KMS-11 (cell line): ENCODE results near the gene ATP1A4.

Source experiments
- H2AFZ ChIP-seq: fragments of 200-600 bp; sonication (generic); 2 replicates; pipeline ENCODE4 v1.6.1; 2016; ENCODE audit warnings: antibody characterized with exemption, mixed run types, low read depth
- H3K27ac ChIP-seq: fragments of 200-600 bp; sonication (generic); 2 replicates; pipeline ENCODE4 v1.6.1; 2016; ENCODE audit warnings: mild to moderate bottlenecking, mixed run types
- H3K27me3 ChIP-seq: fragments of 200-600 bp; sonication (generic); 2 replicates; pipeline ENCODE4 v1.6.1; 2017; ENCODE audit warnings: mild to moderate bottlenecking, low read depth, mixed run types, moderate library complexity; ENCODE audit not compliant: insufficient read depth
- H3K36me3 ChIP-seq: fragments of 200-600 bp; sonication (generic); 2 replicates; pipeline ENCODE4 v1.6.1; 2017; ENCODE audit warnings: mild to moderate bottlenecking, mixed run types; ENCODE audit not compliant: insufficient read depth
- H3K4me1 ChIP-seq: fragments of 200-600 bp; sonication (generic); 2 replicates; pipeline ENCODE4 v1.6.1; 2016; ENCODE audit warnings: mild to moderate bottlenecking, low read depth, mixed run types; ENCODE audit not compliant: poor library complexity, severe bottlenecking
- H3K4me2 ChIP-seq: fragments of 200-600 bp; sonication (generic); 2 replicates; pipeline ENCODE4 v1.7.0; 2016; ENCODE audit warnings: mild to moderate bottlenecking, mixed run types
- H3K4me3 ChIP-seq: fragments of 200-600 bp; sonication (generic); IDR thresholded peaks from 2 replicates; pipeline ENCODE4 v1.6.1; 2017; ENCODE audit warnings: low read depth, low read length, mixed read lengths; ENCODE audit not compliant: insufficient read depth
- H3K79me2 ChIP-seq: fragments of 200-600 bp; sonication (generic); 2 replicates; pipeline ENCODE4 v1.6.1; 2016; ENCODE audit warnings: low read depth, mixed run types; ENCODE audit not compliant: insufficient read depth
- H3K9ac ChIP-seq: fragments of 200-600 bp; sonication (generic); 2 replicates; pipeline ENCODE4 v1.6.1; 2016; ENCODE audit warnings: mild to moderate bottlenecking, mixed run types
- H4K20me1 ChIP-seq: fragments of 200-600 bp; sonication (generic); 2 replicates; pipeline ENCODE4 v1.6.1; 2016; ENCODE audit warnings: mild to moderate bottlenecking, mixed run types; ENCODE audit not compliant: insufficient read depth
- TF ChIP-seq, protein P1 (sequence below): fragments of 200-600 bp; sonication (generic); conservative IDR thresholded peaks from 2 replicates; pipeline ENCODE4 v1.6.1; 2017; ENCODE audit warnings: low read depth, mild to moderate bottlenecking, antibody characterized with exemption, low read length, moderate library complexity, mixed read lengths

The ATP1A4 gene

DNA sequence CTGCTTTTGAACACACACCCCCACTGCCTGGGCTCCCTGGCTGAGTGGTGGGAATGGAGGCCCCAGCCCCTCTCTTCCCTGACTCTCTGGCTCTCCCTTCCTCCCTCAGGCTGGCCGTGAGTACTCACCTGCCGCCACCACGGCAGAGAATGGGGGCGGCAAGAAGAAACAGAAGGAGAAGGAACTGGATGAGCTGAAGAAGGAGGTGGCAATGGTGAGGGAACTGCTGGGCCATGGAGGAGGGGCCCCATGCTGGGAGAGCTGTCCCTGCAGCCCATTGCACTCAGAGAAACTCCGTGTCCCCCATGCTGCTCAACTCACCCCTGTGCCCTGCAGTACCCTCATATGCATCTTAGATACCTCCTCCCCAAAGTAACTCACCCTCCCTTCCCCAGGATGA is 30.6 kb upstream of the ATP1A4 start:
- Histone ChIP-seq H3K4me2 (no peak overlapping the region), H4K20me1 (no peaks in the 10 kb centered on the region), H3K36me3 (no peaks in the 10 kb centered on the region), H3K9ac (no peak overlapping the region), H3K4me1 (peaks cover 11% of the 10 kb centered on the region), H3K79me2 (no peaks in the 10 kb centered on the region), H3K4me3 (no peak overlapping the region), H3K27ac (no peak overlapping the region), H3K27me3 (no peaks in the 10 kb centered on the region), H2AFZ (no peak overlapping the region)
- TF ChIP-seq, protein P1, sequence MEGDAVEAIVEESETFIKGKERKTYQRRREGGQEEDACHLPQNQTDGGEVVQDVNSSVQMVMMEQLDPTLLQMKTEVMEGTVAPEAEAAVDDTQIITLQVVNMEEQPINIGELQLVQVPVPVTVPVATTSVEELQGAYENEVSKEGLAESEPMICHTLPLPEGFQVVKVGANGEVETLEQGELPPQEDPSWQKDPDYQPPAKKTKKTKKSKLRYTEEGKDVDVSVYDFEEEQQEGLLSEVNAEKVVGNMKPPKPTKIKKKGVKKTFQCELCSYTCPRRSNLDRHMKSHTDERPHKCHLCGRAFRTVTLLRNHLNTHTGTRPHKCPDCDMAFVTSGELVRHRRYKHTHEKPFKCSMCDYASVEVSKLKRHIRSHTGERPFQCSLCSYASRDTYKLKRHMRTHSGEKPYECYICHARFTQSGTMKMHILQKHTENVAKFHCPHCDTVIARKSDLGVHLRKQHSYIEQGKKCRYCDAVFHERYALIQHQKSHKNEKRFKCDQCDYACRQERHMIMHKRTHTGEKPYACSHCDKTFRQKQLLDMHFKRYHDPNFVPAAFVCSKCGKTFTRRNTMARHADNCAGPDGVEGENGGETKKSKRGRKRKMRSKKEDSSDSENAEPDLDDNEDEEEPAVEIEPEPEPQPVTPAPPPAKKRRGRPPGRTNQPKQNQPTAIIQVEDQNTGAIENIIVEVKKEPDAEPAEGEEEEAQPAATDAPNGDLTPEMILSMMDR = no peak

GRCh38 chr1:160121388-160121787 is 30.0 kb upstream of the ATP1A4 start:
- Histone ChIP-seq H3K4me3 (no peak overlapping the region), H3K27ac (no peak overlapping the region), H4K20me1 (no peaks in the 10 kb centered on the region), H3K36me3 (no peaks in the 10 kb centered on the region), H3K4me1 (peaks cover 17% of the 10 kb centered on the region), H2AFZ (no peak overlapping the region), H3K27me3 (no peaks in the 10 kb centered on the region), H3K4me2 (no peak overlapping the region), H3K9ac (no peak overlapping the region), H3K79me2 (no peaks in the 10 kb centered on the region)
- TF ChIP-seq, protein P1 = no peak

DNA sequence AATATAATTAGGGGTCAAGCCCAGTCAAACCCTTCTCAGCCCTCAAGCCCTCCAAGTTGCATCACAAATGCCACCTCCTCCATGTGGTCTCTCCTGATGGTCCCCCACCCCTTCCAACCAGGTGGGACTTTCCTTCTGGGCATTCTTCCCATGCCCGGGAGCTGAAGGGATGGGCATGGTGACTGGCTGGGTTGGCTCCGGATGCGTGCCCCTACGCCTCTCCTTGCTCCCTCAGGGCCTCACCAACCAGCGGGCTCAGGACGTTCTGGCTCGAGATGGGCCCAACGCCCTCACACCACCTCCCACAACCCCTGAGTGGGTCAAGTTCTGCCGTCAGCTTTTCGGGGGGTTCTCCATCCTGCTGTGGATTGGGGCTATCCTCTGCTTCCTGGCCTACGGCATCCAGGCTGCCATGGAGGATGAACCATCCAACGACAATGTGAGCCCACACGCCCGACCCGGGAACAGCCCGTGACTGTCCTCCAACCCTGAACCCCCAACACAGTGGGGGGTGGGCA is 28.4 kb upstream of the ATP1A4 start:
- TF ChIP-seq, protein P1 = no peak
- Histone ChIP-seq H3K9ac (no peak overlapping the region), H3K4me2 (no peak overlapping the region), H4K20me1 (no peaks in the 10 kb centered on the region), H3K27me3 (no peaks in the 10 kb centered on the region), H2AFZ (no peak overlapping the region), H3K27ac (no peak overlapping the region), H3K79me2 (no peaks in the 10 kb centered on the region), H3K4me1 (peaks cover 17% of the 10 kb centered on the region), H3K36me3 (no peaks in the 10 kb centered on the region), H3K4me3 (no peak overlapping the region)

GRCh38 chr1:160123726-160124125 is 27.7 kb upstream of the ATP1A4 start:
- Histone ChIP-seq H3K36me3 (no peaks in the 10 kb centered on the region), H4K20me1 (no peaks in the 10 kb centered on the region), H3K79me2 (no peaks in the 10 kb centered on the region), H3K4me3 (no peak overlapping the region), H3K4me1 (peaks cover 17% of the 10 kb centered on the region), H2AFZ (no peak overlapping the region), H3K27me3 (no peaks in the 10 kb centered on the region), H3K9ac (no peak overlapping the region), H3K4me2 (no peak overlapping the region), H3K27ac (no peak overlapping the region)
- TF ChIP-seq, protein P1 = no peak
